Activated naive CD4-positive, alpha-beta T cell treated with anti-CD3 and anti-CD28 coated beads for 36 hours (primary cell): Measurements from ENCODE around the gene GLIS1. TPM values are rescaled to one million over a fixed set of nuclear protein-coding genes. Genes with fewer than 3 reads are reported as not detected.

Source experiments
- CTCF ChIA-PET: fragments of 350-600 bp; sonication (Branson Sonifier 250); formaldehyde crosslinking; loops from one replicate; lab custom pipeline; 2021; ENCODE audit warnings: antibody characterized with exemption; lab: Charles Lee
- DNase-seq: peaks from one replicate; pipeline ENCODE4 v3.0.0-alpha.2; 2020
- H3K27ac Mint-ChIP-seq: one replicate; pipeline ENCODE4 v1.8.0; 2021; ENCODE audit warnings: mild to moderate bottlenecking, mixed read lengths
- H3K27me3 Mint-ChIP-seq: one replicate; pipeline ENCODE4 v1.8.0; 2021; ENCODE audit warnings: low read depth, mixed read lengths
- H3K36me3 Mint-ChIP-seq: one replicate; pipeline ENCODE4 v1.8.0; 2021; ENCODE audit warnings: low read depth, mixed read lengths
- H3K4me1 Mint-ChIP-seq: one replicate; pipeline ENCODE4 v1.8.0; 2021; ENCODE audit warnings: low read depth, mixed read lengths
- H3K4me3 Mint-ChIP-seq: one replicate; pipeline ENCODE4 v1.8.0; 2021; ENCODE audit warnings: mild to moderate bottlenecking, moderate library complexity, mixed read lengths
- H3K9me3 Mint-ChIP-seq: one replicate; pipeline ENCODE4 v1.8.0; 2021; ENCODE audit warnings: mixed read lengths
- intact Hi-C: fragments of 100-400 bp; cut with micrococcal nuclease; formaldehyde crosslinking; loops from one replicate; pipeline ENCODE4 v1.15.1; 2023
- total RNA-seq, 2 experiments: library from RNA; stranded (reverse); gene quantifications; one replicate each; pipeline ENCODE4 v1.2.3, GENCODE V29; 2021

The GLIS1 gene
- total RNA-seq, 2 experiments from 2014 or later, result not detected

- H3K36me3 Mint-ChIP-seq, result no peaks in the 10 kb centered on the region
- peaks cover 3% of the 10 kb centered on the region for H3K27me3 Mint-ChIP-seq
- no peaks in the 10 kb centered on the region for H3K4me1 Mint-ChIP-seq
- CTCF ChIA-PET, result interaction anchor here (0.6 kb wide), 1 partner anchor 16 kb away, joined by 3 read pairs; no protein-coding TSS in a partner anchor
- intact Hi-C loops, result no loop called here
- no peak for DNase-seq
- H3K4me3 Mint-ChIP-seq, result no peak overlapping the region
- no peak overlapping the region for H3K27ac Mint-ChIP-seq
- no peaks in the 10 kb centered on the region for H3K9me3 Mint-ChIP-seq
These were observed 97.3 kb downstream of the GLIS1 start for GRCh38 chr1:53641481-53642214.

GRCh38 chr1:53640701-53641075 lies 98.3 kb downstream of the GLIS1 start:
- Mint-ChIP-seq H3K36me3 (no peaks in the 10 kb centered on the region), H3K4me1 (no peaks in the 10 kb centered on the region), H3K9me3 (no peaks in the 10 kb centered on the region), H3K27me3 (peaks cover 3% of the 10 kb centered on the region), H3K4me3 (no peak overlapping the region), H3K27ac (no peak overlapping the region)
- CTCF ChIA-PET, result interaction anchor here (0.6 kb wide), 1 partner anchor 15 kb away, joined by 3 read pairs; no protein-coding TSS in a partner anchor
- no peak for DNase-seq
- intact Hi-C loops, result no loop called here

- no peak for DNase-seq
- H3K4me3 Mint-ChIP-seq, result no peak overlapping the region
- no peak overlapping the region for H3K27ac Mint-ChIP-seq
- H3K9me3 Mint-ChIP-seq, result no peaks in the 10 kb centered on the region
- intact Hi-C loops, result no loop called here
- CTCF ChIA-PET, result interaction anchor here (0.6 kb wide), 1 partner anchor 891 kb away, joined by 3 read pairs; no protein-coding TSS in a partner anchor
- no peaks in the 10 kb centered on the region for H3K4me1 Mint-ChIP-seq
- no peaks in the 10 kb centered on the region for H3K36me3 Mint-ChIP-seq
- peaks cover 2% of the 10 kb centered on the region for H3K27me3 Mint-ChIP-seq
These were observed 98.8 kb downstream of the GLIS1 start for GRCh38 chr1:53639996-53640700.

- H3K27ac Mint-ChIP-seq, result no peak overlapping the region
- no peaks in the 10 kb centered on the region for H3K4me1 Mint-ChIP-seq
- CTCF ChIA-PET, result interaction anchor here (0.6 kb wide), 1 partner anchor 892 kb away, joined by 3 read pairs; no protein-coding TSS in a partner anchor
- intact Hi-C loops, result no loop called here
- H3K4me3 Mint-ChIP-seq, result no peak overlapping the region
- DNase-seq, result no peak
- H3K36me3 Mint-ChIP-seq, result no peaks in the 10 kb centered on the region
- no peaks in the 10 kb centered on the region for H3K9me3 Mint-ChIP-seq
- H3K27me3 Mint-ChIP-seq, result no peaks in the 10 kb centered on the region
These were observed 99.7 kb downstream of the GLIS1 start for GRCh38 chr1:53639251-53639763.

GRCh38 chr1:53638360-53639035 lies 100.5 kb downstream of the GLIS1 start:
- Mint-ChIP-seq H3K4me3 (no peak overlapping the region), H3K36me3 (no peaks in the 10 kb centered on the region), H3K4me1 (no peaks in the 10 kb centered on the region), H3K9me3 (no peaks in the 10 kb centered on the region), H3K27me3 (no peaks in the 10 kb centered on the region), H3K27ac (no peak overlapping the region)
- CTCF ChIA-PET, result no interaction called here
- intact Hi-C loops, result no loop called here
- DNase-seq, result no peak

- Mint-ChIP-seq H3K9me3 (no peaks in the 10 kb centered on the region), H3K27me3 (no peaks in the 10 kb centered on the region), H3K4me3 (no peak overlapping the region), H3K27ac (no peak overlapping the region), H3K4me1 (no peaks in the 10 kb centered on the region), H3K36me3 (no peaks in the 10 kb centered on the region)
- no peak for DNase-seq
- CTCF ChIA-PET, result no interaction called here
- intact Hi-C loops, result no loop called here
These were observed 101.2 kb downstream of the GLIS1 start for GRCh38 chr1:53637511-53638359.

- intact Hi-C loops, result no loop called here
- no peak overlapping the region for H3K4me3 Mint-ChIP-seq
- CTCF ChIA-PET, result no interaction called here
- DNase-seq, result no peak
- no peak overlapping the region for H3K27ac Mint-ChIP-seq
- H3K36me3 Mint-ChIP-seq, result no peaks in the 10 kb centered on the region
- no peaks in the 10 kb centered on the region for H3K9me3 Mint-ChIP-seq
- no peaks in the 10 kb centered on the region for H3K27me3 Mint-ChIP-seq
- no peaks in the 10 kb centered on the region for H3K4me1 Mint-ChIP-seq
These were observed 102.3 kb downstream of the GLIS1 start for GRCh38 chr1:53636621-53637171.

GRCh38 chr1:53634571-53634979 lies 104.4 kb downstream of the GLIS1 start:
- no peaks in the 10 kb centered on the region for H3K36me3 Mint-ChIP-seq

GRCh38 chr1:53633073-53633704 lies 105.8 kb downstream of the GLIS1 start:
- no peak for DNase-seq
- H3K4me3 Mint-ChIP-seq, result no peak overlapping the region

More at GRCh38 chr1:53634571-53634979, 104.4 kb downstream of the GLIS1 start:
- Mint-ChIP-seq H3K9me3 (no peaks in the 10 kb centered on the region), H3K27me3 (no peaks in the 10 kb centered on the region), H3K4me3 (no peak overlapping the region), H3K27ac (no peak overlapping the region), H3K4me1 (no peaks in the 10 kb centered on the region)
- intact Hi-C loops, result no loop called here
- DNase-seq, result no peak
- CTCF ChIA-PET, result no interaction called here

GRCh38 chr1:53631622-53632310 lies 107.2 kb downstream of the GLIS1 start:
- intact Hi-C loops, result no loop called here
- Mint-ChIP-seq H3K27ac (no peak overlapping the region), H3K27me3 (no peaks in the 10 kb centered on the region), H3K4me3 (no peak overlapping the region), H3K4me1 (no peaks in the 10 kb centered on the region), H3K36me3 (no peaks in the 10 kb centered on the region), H3K9me3 (no peaks in the 10 kb centered on the region)
- DNase-seq, result no peak
- CTCF ChIA-PET, result no interaction called here

More at GRCh38 chr1:53633073-53633704, 105.8 kb downstream of the GLIS1 start:
- H3K27ac Mint-ChIP-seq, result no peak overlapping the region
- no peaks in the 10 kb centered on the region for H3K36me3 Mint-ChIP-seq
- CTCF ChIA-PET, result no interaction called here
- H3K4me1 Mint-ChIP-seq, result no peaks in the 10 kb centered on the region
- no peaks in the 10 kb centered on the region for H3K27me3 Mint-ChIP-seq
- no peaks in the 10 kb centered on the region for H3K9me3 Mint-ChIP-seq
- intact Hi-C loops, result no loop called here
